Measurements from ENCODE around the gene DRC7. TPM values are rescaled to one million over a fixed set of nuclear protein-coding genes. Genes with fewer than 3 reads are reported as not detected.

The DRC7 gene
- total RNA-seq, 1 experiment from 2014 or later = not detected

DNA sequence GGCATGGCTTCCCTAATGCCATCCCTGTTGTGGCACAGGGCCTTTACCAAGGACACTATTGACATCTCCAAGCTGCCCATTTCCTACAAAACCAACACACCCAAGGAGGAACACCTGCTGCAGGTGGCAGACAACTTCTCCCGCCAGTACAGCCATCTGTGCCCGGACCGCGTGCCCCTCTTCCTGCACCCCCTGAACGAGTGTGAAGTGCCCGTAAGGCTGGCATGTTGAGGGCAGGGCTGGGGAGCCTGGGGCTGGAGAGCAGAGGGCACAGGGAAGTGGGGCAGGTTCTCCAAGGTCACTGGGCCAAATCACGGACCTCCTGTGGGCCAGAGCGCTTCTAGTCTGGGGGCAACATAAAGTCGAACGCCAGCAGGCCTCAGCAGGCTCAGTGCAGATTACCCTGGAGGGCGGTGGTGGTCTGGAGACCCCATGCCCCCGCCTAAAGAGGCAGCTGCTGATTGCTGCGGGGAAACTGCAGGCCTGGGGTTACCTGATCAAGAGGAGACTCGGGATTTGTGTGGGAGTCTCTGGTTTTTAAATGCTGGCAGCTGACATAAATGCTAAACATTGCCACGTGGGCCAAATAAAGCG, 4.3 kb downstream of the DRC7 start:
- CTCF ChIA-PET = no interaction called here
- ATAC-seq (no peak), DNase-seq (ENCODE audit: low read depth, low spot score) (no peak)
- Histone ChIP-seq H3K36me3 (ENCODE audit: control insufficient read depth, insufficient read depth, low read length) (no peaks in the 10 kb centered on the region), H3K9me3 (ENCODE audit: control insufficient read depth, insufficient read depth, low read depth, low read length) (no peaks in the 10 kb centered on the region), H3K27me3 (ENCODE audit: control insufficient read depth, insufficient read depth, low read length) (no peaks in the 10 kb centered on the region), H3K27ac (ENCODE audit: low read length) (no peak overlapping the region), H3K4me3 (ENCODE audit: low read depth in 2 of 2, low read length in 2 of 2) (no peak overlapping the region), H3K4me1 (ENCODE audit: control insufficient read depth, insufficient read depth, low read length) (no peaks in the 10 kb centered on the region)
- intact Hi-C loops (cut with micrococcal nuclease; ENCODE audit: unreplicated experiment) = no loop called here
- BruUV-seq (replicated peaks) = no TSS peak
- TF ChIP-seq POLR2AphosphoS5 (IDR thresholded peaks at IDR 0.05; ENCODE audit: low read depth, low read length) (no peak), TCF7L2 (IDR thresholded peaks at IDR 0.05; ENCODE audit: low read depth, low read length) (no peak)
- TF ChIP-seq, protein P1, sequence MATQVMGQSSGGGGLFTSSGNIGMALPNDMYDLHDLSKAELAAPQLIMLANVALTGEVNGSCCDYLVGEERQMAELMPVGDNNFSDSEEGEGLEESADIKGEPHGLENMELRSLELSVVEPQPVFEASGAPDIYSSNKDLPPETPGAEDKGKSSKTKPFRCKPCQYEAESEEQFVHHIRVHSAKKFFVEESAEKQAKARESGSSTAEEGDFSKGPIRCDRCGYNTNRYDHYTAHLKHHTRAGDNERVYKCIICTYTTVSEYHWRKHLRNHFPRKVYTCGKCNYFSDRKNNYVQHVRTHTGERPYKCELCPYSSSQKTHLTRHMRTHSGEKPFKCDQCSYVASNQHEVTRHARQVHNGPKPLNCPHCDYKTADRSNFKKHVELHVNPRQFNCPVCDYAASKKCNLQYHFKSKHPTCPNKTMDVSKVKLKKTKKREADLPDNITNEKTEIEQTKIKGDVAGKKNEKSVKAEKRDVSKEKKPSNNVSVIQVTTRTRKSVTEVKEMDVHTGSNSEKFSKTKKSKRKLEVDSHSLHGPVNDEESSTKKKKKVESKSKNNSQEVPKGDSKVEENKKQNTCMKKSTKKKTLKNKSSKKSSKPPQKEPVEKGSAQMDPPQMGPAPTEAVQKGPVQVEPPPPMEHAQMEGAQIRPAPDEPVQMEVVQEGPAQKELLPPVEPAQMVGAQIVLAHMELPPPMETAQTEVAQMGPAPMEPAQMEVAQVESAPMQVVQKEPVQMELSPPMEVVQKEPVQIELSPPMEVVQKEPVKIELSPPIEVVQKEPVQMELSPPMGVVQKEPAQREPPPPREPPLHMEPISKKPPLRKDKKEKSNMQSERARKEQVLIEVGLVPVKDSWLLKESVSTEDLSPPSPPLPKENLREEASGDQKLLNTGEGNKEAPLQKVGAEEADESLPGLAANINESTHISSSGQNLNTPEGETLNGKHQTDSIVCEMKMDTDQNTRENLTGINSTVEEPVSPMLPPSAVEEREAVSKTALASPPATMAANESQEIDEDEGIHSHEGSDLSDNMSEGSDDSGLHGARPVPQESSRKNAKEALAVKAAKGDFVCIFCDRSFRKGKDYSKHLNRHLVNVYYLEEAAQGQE (IDR thresholded peaks at IDR 0.05; ENCODE audit: insufficient read depth in 1 of 2, low read depth in 2 of 2, low read length in 1 of 2) = no peak
- POLR2A ChIA-PET = no interaction called here
- in situ Hi-C loops (cut with HindIII; ENCODE audit: low pct_unique_long_range_greater_than_20kb, low sequenced_read_pairs) = no loop called here

DNA sequence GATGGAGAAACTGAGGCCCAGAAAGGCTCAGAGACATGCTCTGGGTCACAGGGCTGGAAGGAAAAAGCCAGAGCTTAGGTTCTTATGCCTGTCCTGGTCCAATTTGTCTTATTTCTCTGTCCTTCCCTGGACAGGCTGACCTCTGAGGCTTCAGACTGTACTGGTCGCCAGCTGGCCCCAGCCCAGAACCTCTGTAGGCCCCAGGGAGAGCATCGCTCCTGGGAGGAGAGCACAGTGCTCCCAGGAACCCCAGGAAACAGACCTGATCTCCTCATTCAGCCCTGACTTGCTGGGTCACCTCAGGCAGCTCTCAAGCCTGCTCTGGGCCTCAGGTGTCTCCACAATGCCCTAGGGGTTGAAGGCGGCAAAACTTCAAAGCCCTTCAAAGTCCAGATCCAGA, 4.9 kb downstream of the DRC7 start:
- TF ChIP-seq POLR2AphosphoS5 (IDR thresholded peaks at IDR 0.05; ENCODE audit: low read depth, low read length) = no peak
- TF ChIP-seq, protein P1 (IDR thresholded peaks at IDR 0.05; ENCODE audit: insufficient read depth in 1 of 2, low read depth in 2 of 2, low read length in 1 of 2) = no peak
- TF ChIP-seq TCF7L2 (IDR thresholded peaks at IDR 0.05; ENCODE audit: low read depth, low read length) = no peak
- TF ChIP-seq, protein P2, sequence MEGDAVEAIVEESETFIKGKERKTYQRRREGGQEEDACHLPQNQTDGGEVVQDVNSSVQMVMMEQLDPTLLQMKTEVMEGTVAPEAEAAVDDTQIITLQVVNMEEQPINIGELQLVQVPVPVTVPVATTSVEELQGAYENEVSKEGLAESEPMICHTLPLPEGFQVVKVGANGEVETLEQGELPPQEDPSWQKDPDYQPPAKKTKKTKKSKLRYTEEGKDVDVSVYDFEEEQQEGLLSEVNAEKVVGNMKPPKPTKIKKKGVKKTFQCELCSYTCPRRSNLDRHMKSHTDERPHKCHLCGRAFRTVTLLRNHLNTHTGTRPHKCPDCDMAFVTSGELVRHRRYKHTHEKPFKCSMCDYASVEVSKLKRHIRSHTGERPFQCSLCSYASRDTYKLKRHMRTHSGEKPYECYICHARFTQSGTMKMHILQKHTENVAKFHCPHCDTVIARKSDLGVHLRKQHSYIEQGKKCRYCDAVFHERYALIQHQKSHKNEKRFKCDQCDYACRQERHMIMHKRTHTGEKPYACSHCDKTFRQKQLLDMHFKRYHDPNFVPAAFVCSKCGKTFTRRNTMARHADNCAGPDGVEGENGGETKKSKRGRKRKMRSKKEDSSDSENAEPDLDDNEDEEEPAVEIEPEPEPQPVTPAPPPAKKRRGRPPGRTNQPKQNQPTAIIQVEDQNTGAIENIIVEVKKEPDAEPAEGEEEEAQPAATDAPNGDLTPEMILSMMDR (IDR thresholded peaks at IDR 0.05) = no peak
- TF ChIP-seq SIN3A (IDR thresholded peaks at IDR 0.05; ENCODE audit: borderline replicate concordance, insufficient read depth, low read depth, low read length) = no peak
- DNase-seq (ENCODE audit: low read depth, low spot score) = no peak
- Histone ChIP-seq H3K4me3 (ENCODE audit: low read depth in 2 of 2, low read length in 2 of 2) (no peak overlapping the region), H3K27me3 (ENCODE audit: control insufficient read depth, insufficient read depth, low read length) (no peaks in the 10 kb centered on the region), H3K27ac (ENCODE audit: low read length) (no peak overlapping the region), H3K4me1 (ENCODE audit: control insufficient read depth, insufficient read depth, low read length) (no peaks in the 10 kb centered on the region), H3K9me3 (ENCODE audit: control insufficient read depth, insufficient read depth, low read depth, low read length) (no peaks in the 10 kb centered on the region), H3K36me3 (ENCODE audit: control insufficient read depth, insufficient read depth, low read length) (no peaks in the 10 kb centered on the region)
- POLR2A ChIA-PET = no interaction called here
- in situ Hi-C loops (cut with HindIII; ENCODE audit: low pct_unique_long_range_greater_than_20kb, low sequenced_read_pairs) (no loop called here), intact Hi-C loops (cut with micrococcal nuclease; ENCODE audit: unreplicated experiment) (no loop called here)
- CTCF ChIA-PET = no interaction called here
- ATAC-seq = no peak
- BruUV-seq (replicated peaks) = no TSS peak
